K562 (cell line): Measurements from ENCODE around the gene LILRA6. TPM values are rescaled to one million over a fixed set of nuclear protein-coding genes. Genes with fewer than 3 reads are reported as not detected.

ENCODE experiments used
- CBFB ChIP-seq: sonication (generic); formaldehyde crosslinking; IDR thresholded peaks from 2 replicates; pipeline ENCODE4 v1.4.0; 2020; ENCODE audit warnings: mild to moderate bottlenecking, missing genetic modification reagents
- CHD4 ChIP-seq: fragments of 200-600 bp; sonication (generic); IDR thresholded peaks from 3 replicates; pipeline ENCODE4 v1.6.1; 2012; ENCODE audit warnings: low read depth, mild to moderate bottlenecking, mixed read lengths, low read length, inconsistent platforms; ENCODE audit not compliant: insufficient read depth, insufficient replicate concordance, poor library complexity, severe bottlenecking
- EP300 ChIP-seq: IDR thresholded peaks from 2 replicates; pipeline ENCODE4 v1.6.1; 2012; ENCODE audit warnings: low read length, improper control_type of control experiment
- ETV6 ChIP-seq, 3 experiments: fragments of 150-350 bp in 1 of 3; sonication (generic) in 1 of 3; formaldehyde crosslinking in 1 of 3; IDR thresholded peaks; 2 replicates each; pipeline versions ENCODE4 v1.6.1 to v1.8.0; 2014 to 2022; ENCODE audit warnings: borderline replicate concordance in 2 of 3, low read depth in 2 of 3, antibody characterized with exemption in 1 of 3, low read length in 1 of 3, mild to moderate bottlenecking in 1 of 3, missing genetic modification reagents in 1 of 3
- KAT7 ChIP-seq: sonication (generic); formaldehyde crosslinking; IDR thresholded peaks from 2 replicates; pipeline ENCODE4 v1.8.0; 2022; ENCODE audit warnings: missing genetic modification reagents, mild to moderate bottlenecking, borderline replicate concordance
- PRPF4 ChIP-seq: fragments of 200-400 bp; formaldehyde crosslinking; IDR thresholded peaks from one replicate; pipeline ENCODE4 v1.6.1; 2017; ENCODE audit warnings: low read length, low read depth, mild to moderate bottlenecking; ENCODE audit not compliant: insufficient read depth, poor library complexity, severe bottlenecking
- RNF2 ChIP-seq: sonication (generic); IDR thresholded peaks from 2 replicates; pipeline ENCODE4 v1.6.1; 2016
- STAG1 ChIP-seq: sonication (generic); formaldehyde crosslinking; IDR thresholded peaks from 2 replicates; pipeline ENCODE4 v1.5.0; 2020; ENCODE audit warnings: missing genetic modification reagents, borderline replicate concordance
- ZNF184 ChIP-seq: sonication (generic); formaldehyde crosslinking; IDR thresholded peaks from 2 replicates; pipeline ENCODE4 v1.5.0; 2020; ENCODE audit warnings: missing genetic modification reagents
- ZNF23 ChIP-seq: fragments of 250-450 bp; sonication (Bioruptor Pico); IDR thresholded peaks from 2 replicates; pipeline ENCODE4 v1.4.0; 2020; ENCODE audit warnings: mild to moderate bottlenecking
- ZNF384 ChIP-seq: IDR thresholded peaks from 2 replicates; pipeline ENCODE4 v1.6.1; 2012; ENCODE audit warnings: low read depth, low read length, improper control_type of control experiment
- ZNF583 ChIP-seq: fragments of 250-450 bp; sonication (Bioruptor Pico); IDR thresholded peaks from 2 replicates; pipeline ENCODE4 v1.4.0; 2020
- polyA plus RNA-seq, 8 experiments: library from polyadenylated mRNA; depleted of rRNA in 4 of 8; stranded (reverse) in 5 of 8; unstranded in 3 of 8; fragments of >200 nt; fragmentation: Nextera tagmentation in 2 of 8; fragmentation: Illumina TruSeq in 1 of 8; extraction: Ambion mirVana in 2 of 8; extraction: Trizol in 1 of 8; gene quantifications; 2 replicates each; pipeline versions ENCODE4 v1.2.1 to v1.2.3, GENCODE V29; 2011 to 2014; ENCODE audit warnings: inconsistent platforms in 1 of 8, missing spikeins in 1 of 8
- total RNA-seq, 7 experiments: library from RNA; depleted of rRNA in 6 of 7; stranded (reverse); fragments of >200 nt in 6 of 7; fragmentation: Illumina TruSeq in 2 of 7; extraction: Trizol in 2 of 7; gene quantifications; 2 replicates each; pipeline versions ENCODE4 v1.2.1 to v1.2.3, GENCODE V29; 2011 to 2021; ENCODE audit warnings: low replicate concordance in 1 of 7
- TF ChIP-seq, protein P1 (sequence below), 2 experiments: fragments of 450-650 bp; formaldehyde crosslinking in 1 of 2; IDR thresholded peaks; 2 replicates each; pipeline versions ENCODE4 v1.4.0 to v1.6.1; 2014 to 2020; ENCODE audit warnings: mild to moderate bottlenecking in 2 of 2, borderline replicate concordance in 1 of 2, low read depth in 1 of 2
- TF ChIP-seq, protein P2 (sequence below), 2 experiments: fragments of 450-650 bp in 1 of 2; sonication (generic) in 1 of 2; formaldehyde crosslinking in 1 of 2; IDR thresholded peaks in 1 of 2; conservative IDR thresholded peaks in 1 of 2; 2 replicates each; pipeline versions ENCODE4 v1.6.1 to v1.8.1; 2016 to 2023; ENCODE audit warnings: mild to moderate bottlenecking in 2 of 2, moderate library complexity in 2 of 2, inconsistent platforms in 1 of 2, missing genetic modification reagents in 1 of 2
- TF ChIP-seq, protein P3 (sequence below): fragments of 250-450 bp; sonication (Bioruptor Pico); IDR thresholded peaks from 2 replicates; pipeline ENCODE4 v1.9.0; 2021; ENCODE audit warnings: mild to moderate bottlenecking
- TF ChIP-seq, protein P4 (sequence below): fragments of 450-650 bp; IDR thresholded peaks from 2 replicates; pipeline ENCODE4 v1.6.1; 2017; ENCODE audit warnings: antibody characterized with exemption

LILRA6 gene
- total and polyA plus RNA-seq, 9 of the 15 experiments (the other 6 are each of a cell fraction or from before 2014, with no cell fraction given): 0.03 TPM; not detected in 8

DNA sequence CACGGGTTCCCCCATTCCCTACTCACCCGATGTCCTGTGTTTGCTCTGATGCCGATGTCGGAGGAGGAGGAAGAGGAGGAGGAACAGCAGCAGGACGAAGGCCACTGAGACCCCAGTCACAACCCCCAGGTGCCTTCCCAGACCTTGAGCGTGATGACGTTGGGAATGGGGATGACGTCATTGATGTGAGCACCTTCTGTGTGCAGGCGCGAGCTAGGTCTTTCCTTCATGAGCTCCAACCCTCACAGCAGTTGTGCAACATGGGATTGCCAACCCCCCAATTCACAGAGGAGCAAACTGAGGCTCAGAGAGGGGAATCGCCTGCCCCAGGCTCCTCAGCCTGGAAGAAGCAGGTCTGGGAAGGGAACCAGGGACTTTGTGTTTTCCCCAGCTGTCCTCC is 10.3 kb upstream of the LILRA6 start (continued):
- TF ChIP-seq, protein P1, sequence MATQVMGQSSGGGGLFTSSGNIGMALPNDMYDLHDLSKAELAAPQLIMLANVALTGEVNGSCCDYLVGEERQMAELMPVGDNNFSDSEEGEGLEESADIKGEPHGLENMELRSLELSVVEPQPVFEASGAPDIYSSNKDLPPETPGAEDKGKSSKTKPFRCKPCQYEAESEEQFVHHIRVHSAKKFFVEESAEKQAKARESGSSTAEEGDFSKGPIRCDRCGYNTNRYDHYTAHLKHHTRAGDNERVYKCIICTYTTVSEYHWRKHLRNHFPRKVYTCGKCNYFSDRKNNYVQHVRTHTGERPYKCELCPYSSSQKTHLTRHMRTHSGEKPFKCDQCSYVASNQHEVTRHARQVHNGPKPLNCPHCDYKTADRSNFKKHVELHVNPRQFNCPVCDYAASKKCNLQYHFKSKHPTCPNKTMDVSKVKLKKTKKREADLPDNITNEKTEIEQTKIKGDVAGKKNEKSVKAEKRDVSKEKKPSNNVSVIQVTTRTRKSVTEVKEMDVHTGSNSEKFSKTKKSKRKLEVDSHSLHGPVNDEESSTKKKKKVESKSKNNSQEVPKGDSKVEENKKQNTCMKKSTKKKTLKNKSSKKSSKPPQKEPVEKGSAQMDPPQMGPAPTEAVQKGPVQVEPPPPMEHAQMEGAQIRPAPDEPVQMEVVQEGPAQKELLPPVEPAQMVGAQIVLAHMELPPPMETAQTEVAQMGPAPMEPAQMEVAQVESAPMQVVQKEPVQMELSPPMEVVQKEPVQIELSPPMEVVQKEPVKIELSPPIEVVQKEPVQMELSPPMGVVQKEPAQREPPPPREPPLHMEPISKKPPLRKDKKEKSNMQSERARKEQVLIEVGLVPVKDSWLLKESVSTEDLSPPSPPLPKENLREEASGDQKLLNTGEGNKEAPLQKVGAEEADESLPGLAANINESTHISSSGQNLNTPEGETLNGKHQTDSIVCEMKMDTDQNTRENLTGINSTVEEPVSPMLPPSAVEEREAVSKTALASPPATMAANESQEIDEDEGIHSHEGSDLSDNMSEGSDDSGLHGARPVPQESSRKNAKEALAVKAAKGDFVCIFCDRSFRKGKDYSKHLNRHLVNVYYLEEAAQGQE (IDR thresholded peaks at IDR 0.05; ENCODE audit: borderline replicate concordance): no peak
- TF ChIP-seq, protein P1 (CRISPR knock-in tag; IDR thresholded peaks at IDR 0.05; ENCODE audit: low read depth): no peak
- TF ChIP-seq CHD4: no peak
- no peak for TF ChIP-seq ZNF384
- no peak for TF ChIP-seq PRPF4
- TF ChIP-seq, protein P2, sequence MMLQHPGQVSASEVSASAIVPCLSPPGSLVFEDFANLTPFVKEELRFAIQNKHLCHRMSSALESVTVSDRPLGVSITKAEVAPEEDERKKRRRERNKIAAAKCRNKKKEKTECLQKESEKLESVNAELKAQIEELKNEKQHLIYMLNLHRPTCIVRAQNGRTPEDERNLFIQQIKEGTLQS (IDR thresholded peaks at IDR 0.05): peak; percentile 95
- TF ChIP-seq, protein P2 (CRISPR knock-in tag; conservative IDR thresholded peaks at IDR 0.05): no peak
- no peak for TF ChIP-seq STAG1 (CRISPR knock-in tag)
- no peak for TF ChIP-seq ZNF23 (CRISPR knock-in tag)
- TF ChIP-seq EP300: no peak
- no peak for TF ChIP-seq RNF2
- TF ChIP-seq KAT7 (CRISPR knock-in tag): no peak
- TF ChIP-seq, protein P3, sequence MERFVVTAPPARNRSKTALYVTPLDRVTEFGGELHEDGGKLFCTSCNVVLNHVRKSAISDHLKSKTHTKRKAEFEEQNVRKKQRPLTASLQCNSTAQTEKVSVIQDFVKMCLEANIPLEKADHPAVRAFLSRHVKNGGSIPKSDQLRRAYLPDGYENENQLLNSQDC: no peak
- TF ChIP-seq, protein P4, sequence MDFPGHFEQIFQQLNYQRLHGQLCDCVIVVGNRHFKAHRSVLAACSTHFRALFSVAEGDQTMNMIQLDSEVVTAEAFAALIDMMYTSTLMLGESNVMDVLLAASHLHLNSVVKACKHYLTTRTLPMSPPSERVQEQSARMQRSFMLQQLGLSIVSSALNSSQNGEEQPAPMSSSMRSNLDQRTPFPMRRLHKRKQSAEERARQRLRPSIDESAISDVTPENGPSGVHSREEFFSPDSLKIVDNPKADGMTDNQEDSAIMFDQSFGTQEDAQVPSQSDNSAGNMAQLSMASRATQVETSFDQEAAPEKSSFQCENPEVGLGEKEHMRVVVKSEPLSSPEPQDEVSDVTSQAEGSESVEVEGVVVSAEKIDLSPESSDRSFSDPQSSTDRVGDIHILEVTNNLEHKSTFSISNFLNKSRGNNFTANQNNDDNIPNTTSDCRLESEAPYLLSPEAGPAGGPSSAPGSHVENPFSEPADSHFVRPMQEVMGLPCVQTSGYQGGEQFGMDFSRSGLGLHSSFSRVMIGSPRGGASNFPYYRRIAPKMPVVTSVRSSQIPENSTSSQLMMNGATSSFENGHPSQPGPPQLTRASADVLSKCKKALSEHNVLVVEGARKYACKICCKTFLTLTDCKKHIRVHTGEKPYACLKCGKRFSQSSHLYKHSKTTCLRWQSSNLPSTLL: no peak
- TF ChIP-seq ETV6 (IDR thresholded peaks at IDR 0.05; ENCODE audit: borderline replicate concordance in 1 of 2, low read depth in 2 of 2, low read length in 1 of 2): no peak
- no peak for TF ChIP-seq ETV6 (CRISPR knock-in tag; IDR thresholded peaks at IDR 0.05; ENCODE audit: borderline replicate concordance)
- TF ChIP-seq CBFB: no peak
- no peak for TF ChIP-seq ZNF184
- TF ChIP-seq ZNF583 (CRISPR knock-in tag): no peak
